Adrenal gland (tissue), 12 donors: ENCODE measurements around the gene CNKSR3. TPM values are rescaled to one million over a fixed set of nuclear protein-coding genes. Genes with fewer than 3 reads are reported as not detected.

ENCODE experiments used
- DNase-seq, 7 donors: peaks; one replicate each; pipeline ENCODE4 v3.0.0-alpha.2; 2019 to 2020
- H3K27ac ChIP-seq, 5 donors: fragments of 200-600 bp; sonication (generic) in 4 of 5; 1 replicate in 3 of 5; 2 replicates in 2 of 5; pipeline versions ENCODE4 v1.5.1 to v1.8.0; 2016 to 2020; ENCODE audit warnings: mild to moderate bottlenecking in 1 of 5
- H3K27me3 ChIP-seq: fragments of 200-600 bp; 2 replicates; pipeline ENCODE4 v1.8.0; 2021
- H3K36me3 ChIP-seq, 2 donors: fragments of 200-600 bp; replicated peaks in 1 of 2; 1 replicate in 1 of 2; 2 replicates in 1 of 2; pipeline versions ENCODE4 v1.5.1 to v1.8.0; 2018 to 2022
- H3K4me1 ChIP-seq, 2 donors: fragments of 200-600 bp; replicated peaks in 1 of 2; 1 replicate in 1 of 2; 2 replicates in 1 of 2; pipeline versions ENCODE4 v1.5.1 to v1.8.0; 2018 to 2021
- H3K4me3 ChIP-seq, 4 donors: fragments of 200-600 bp; sonication (generic) in 3 of 4; one replicate each; pipeline ENCODE4 v1.5.1; 2016 to 2018
- H3K9me3 ChIP-seq, 3 donors: fragments of 200-600 bp; sonication (generic) in 1 of 3; replicated peaks in 1 of 3; 1 replicate in 2 of 3; 2 replicates in 1 of 3; pipeline versions ENCODE4 v1.5.1 to v1.8.0; 2016 to 2021
- POLR2A ChIP-seq, 2 donors: fragments of 450-650 bp; IDR thresholded peaks; one replicate each; pipeline ENCODE4 v1.6.1; 2017; ENCODE audit warnings: antibody characterized with exemption in 2 of 2, mild to moderate bottlenecking in 2 of 2, moderate library complexity in 1 of 2
- WGBS, 4 donors: extraction: QIAGEN DNeasy Blood & Tissue Kit in 2 of 4; methylation state at CpG; one replicate each; pipeline versions ENCODE4 v1.1.5 to v1.1.7; 2013 to 2017; 5-methylcytosine and 5-hydroxymethylcytosine counted together
- intact Hi-C, 2 donors: fragments of 100-400 bp; cut with DNase I; formaldehyde crosslinking; loops; one replicate each; pipeline versions ENCODE4 v1.14.1 to v1.15.0; 2022 to 2023
- polyA plus RNA-seq, 3 donors: library from polyadenylated mRNA; stranded (reverse); fragments of 200-250 nt in 2 of 3; fragments of 350-450 nt in 1 of 3; fragmentation: Illumina TruSeq in 1 of 3; extraction: RNeasy Lipid Tissue Mini Kit (QIAGEN cat#74804) in 1 of 3; gene quantifications; one replicate each; pipeline ENCODE4 v1.2.3, GENCODE V29; 2013 to 2014
- total RNA-seq, 9 donors: library from RNA; depleted of rRNA in 4 of 9; stranded (reverse); fragments of >200 nt in 4 of 9; fragments of 120-200 nt in 1 of 9; fragmentation: NEBNext Ultra II Directional in 1 of 9; extraction: Animal tissue kit (Norgen Biotek cat#: 25700) in 1 of 9; gene quantifications; one replicate each; pipeline versions ENCODE4 v1.1.0 to v1.2.4, GENCODE V29; 2013 to 2023
- TF ChIP-seq, protein P1 (sequence below), 6 experiments: fragments of 450-650 bp in 4 of 6; fragments of 200-600 bp in 2 of 6; sonication (generic) in 1 of 6; IDR thresholded peaks; 1 replicate in 5 of 6; 2 replicates in 1 of 6; pipeline versions ENCODE4 v1.5.1 to v1.8.0; 2016 to 2021; ENCODE audit warnings: antibody characterized with exemption in 6 of 6, mild to moderate bottlenecking in 2 of 6, moderate library complexity in 1 of 6
- donor health status: healthy with polysubstance abuse.
- donor health status: Bipolar disorder and iron deficiency.
- donor health status: DM: yes; HTN: yes; CAD: no.
- donor health status: DM: no; HTN: no; CAD: no.
- donor health status: DM: no; HTN: no; CAD: no.
- donor health status: DM: yes; HTN: yes; CAD: no.

The CNKSR3 gene
- total and polyA plus RNA-seq, 12 donors, result 1.1 to 10.7 (median 2.5) TPM

DNA sequence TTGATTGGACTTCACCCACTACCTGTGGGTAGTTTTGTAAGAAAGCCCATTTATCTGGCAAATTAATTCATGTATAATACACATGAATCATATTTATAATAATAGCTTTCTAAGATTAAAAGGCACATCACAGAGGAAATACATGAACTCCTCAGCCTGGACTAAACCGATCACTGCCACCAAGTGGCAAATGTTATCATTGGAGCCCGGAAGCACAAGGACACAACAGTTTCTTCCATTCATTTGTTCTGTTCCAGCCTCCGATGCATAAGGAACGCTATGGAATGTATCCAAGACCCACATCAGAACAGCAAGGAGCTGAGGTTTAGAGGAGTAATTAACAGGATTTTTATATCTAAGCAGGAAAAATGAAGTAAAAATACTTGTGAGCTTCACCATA lies 139.9 kb downstream of the CNKSR3 start:
- peak; percentile 25 to 63 (median 36) for DNase-seq
- no peak overlapping the region for H3K27ac ChIP-seq
- no peak overlapping the region for H3K4me3 ChIP-seq
- no peaks in the 10 kb centered on the region for H3K9me3 ChIP-seq
- 2 to 11% (median 5%) methylated on average over 4 of the region's 4 CpGs for WGBS, 4 donors
- TF ChIP-seq, protein P1, sequence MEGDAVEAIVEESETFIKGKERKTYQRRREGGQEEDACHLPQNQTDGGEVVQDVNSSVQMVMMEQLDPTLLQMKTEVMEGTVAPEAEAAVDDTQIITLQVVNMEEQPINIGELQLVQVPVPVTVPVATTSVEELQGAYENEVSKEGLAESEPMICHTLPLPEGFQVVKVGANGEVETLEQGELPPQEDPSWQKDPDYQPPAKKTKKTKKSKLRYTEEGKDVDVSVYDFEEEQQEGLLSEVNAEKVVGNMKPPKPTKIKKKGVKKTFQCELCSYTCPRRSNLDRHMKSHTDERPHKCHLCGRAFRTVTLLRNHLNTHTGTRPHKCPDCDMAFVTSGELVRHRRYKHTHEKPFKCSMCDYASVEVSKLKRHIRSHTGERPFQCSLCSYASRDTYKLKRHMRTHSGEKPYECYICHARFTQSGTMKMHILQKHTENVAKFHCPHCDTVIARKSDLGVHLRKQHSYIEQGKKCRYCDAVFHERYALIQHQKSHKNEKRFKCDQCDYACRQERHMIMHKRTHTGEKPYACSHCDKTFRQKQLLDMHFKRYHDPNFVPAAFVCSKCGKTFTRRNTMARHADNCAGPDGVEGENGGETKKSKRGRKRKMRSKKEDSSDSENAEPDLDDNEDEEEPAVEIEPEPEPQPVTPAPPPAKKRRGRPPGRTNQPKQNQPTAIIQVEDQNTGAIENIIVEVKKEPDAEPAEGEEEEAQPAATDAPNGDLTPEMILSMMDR (IDR thresholded peaks at IDR 0.05), result peak; percentile 19 to 52 (median 45)
- TF ChIP-seq POLR2A (IDR thresholded peaks at IDR 0.05), result no peak
- no peaks in the 10 kb centered on the region for H3K36me3 ChIP-seq
- peaks cover 0 to 9% of the 10 kb centered on the region in 2 donors for H3K4me1 ChIP-seq
- intact Hi-C loops, result loop anchor here in 1 of 2 donors (5.0 kb wide), 1 partner anchor 218 kb away; no protein-coding TSS in a partner anchor
- no peaks in the 10 kb centered on the region for H3K27me3 ChIP-seq

DNA sequence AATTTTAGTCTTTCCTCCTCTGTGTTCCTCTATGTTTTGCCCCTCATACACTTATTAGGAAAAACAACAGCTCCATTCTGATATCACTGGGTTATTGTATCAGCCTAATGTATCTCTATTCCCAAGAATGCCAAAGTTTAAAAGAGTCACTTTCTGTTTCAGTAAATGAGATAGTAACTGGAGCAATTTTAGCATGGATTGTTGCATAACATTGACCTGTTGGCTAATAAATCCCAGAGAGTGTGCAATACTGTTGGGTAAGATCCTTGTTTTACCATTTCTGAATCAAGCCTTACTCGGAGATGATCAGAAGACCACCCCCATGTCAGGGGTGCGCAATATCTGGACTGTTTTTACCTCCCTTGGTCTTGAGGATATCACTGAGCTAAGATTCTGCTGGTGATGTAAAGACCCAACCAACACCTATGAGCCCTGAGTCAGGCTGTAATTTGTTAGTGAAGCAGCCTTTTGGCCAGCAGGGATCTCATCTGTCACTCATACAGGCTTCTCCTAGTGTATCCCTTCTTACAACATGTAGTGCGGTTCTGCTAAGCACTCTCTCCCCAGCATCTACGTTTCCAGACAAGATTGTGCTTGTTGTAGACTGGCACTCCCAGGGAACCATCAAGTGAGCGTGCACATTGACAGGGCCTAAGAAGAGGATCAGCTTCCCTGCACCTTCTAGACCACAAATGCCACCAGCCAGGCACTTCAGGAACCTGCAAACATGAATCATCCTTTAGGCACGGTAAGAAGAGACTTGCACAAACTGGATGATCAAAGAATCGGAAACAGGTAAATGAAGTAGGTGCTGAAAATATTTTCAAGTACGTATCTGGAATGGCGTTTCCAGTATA lies 142.4 kb downstream of the CNKSR3 start:
- Histone ChIP-seq H3K9me3 (no peaks in the 10 kb centered on the region), H3K27me3 (no peaks in the 10 kb centered on the region), H3K36me3 (no peaks in the 10 kb centered on the region), H3K4me1 (peaks cover 0 to 9% of the 10 kb centered on the region in 2 donors), H3K4me3 (no peak overlapping the region), H3K27ac (no peak overlapping the region)
- TF ChIP-seq POLR2A (IDR thresholded peaks at IDR 0.05), result no peak
- TF ChIP-seq, protein P1 (IDR thresholded peaks at IDR 0.05), result no peak
- 79 to 87% (median 82%) methylated on average over 9 of the region's 9 CpGs for WGBS, 4 donors
- no peak for DNase-seq
- intact Hi-C loops, result no loop called here

DNA sequence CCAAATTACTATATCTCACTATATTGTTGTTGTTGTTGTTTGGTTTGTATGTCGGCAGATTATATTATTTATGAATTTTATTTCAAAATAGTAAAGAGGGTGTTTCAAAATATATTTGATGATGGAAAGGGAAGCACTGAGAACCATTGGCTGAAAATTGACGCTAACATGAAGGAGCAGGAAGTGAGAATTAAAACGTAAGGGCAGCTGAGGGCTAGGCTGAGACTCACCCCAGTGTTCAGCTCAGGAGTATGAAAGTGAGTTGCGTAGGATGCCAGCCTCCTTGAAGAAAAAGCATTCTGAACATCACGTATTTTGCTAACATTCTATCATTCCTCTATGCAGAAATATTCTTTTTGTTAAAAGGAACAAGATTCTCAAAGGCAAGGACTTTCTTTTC lies 143.1 kb downstream of the CNKSR3 start:
- Histone ChIP-seq H3K4me3 (no peak overlapping the region), H3K4me1 (peaks cover 0 to 9% of the 10 kb centered on the region in 2 donors), H3K27ac (no peak overlapping the region), H3K27me3 (no peaks in the 10 kb centered on the region), H3K9me3 (no peaks in the 10 kb centered on the region), H3K36me3 (no peaks in the 10 kb centered on the region)
- DNase-seq, result no peak
- 78 to 81% (median 79%) methylated on average over 5 of the region's 5 CpGs for WGBS, 4 donors
- TF ChIP-seq, protein P1 (IDR thresholded peaks at IDR 0.05), result no peak
- TF ChIP-seq POLR2A (IDR thresholded peaks at IDR 0.05), result no peak
- intact Hi-C loops, result no loop called here

DNA sequence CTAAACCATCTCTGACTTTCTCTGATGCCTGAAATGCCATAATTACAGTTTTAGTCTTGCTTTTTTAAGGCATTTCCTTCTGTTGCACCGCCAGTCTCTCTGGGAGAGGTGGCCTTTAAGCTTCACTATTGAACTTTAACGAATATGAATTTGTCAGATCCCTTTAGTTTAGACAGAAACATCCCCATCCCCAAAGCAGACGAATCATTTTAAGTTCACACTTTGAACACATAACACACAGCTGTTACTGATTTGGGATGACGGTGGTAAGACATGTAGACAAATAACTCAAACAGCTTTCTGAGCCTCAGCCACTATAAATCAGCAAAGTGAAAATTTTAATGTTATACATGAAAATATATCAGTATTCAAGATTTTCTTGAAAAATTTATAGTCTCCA lies 146.7 kb downstream of the CNKSR3 start:
- TF ChIP-seq POLR2A (IDR thresholded peaks at IDR 0.05), result no peak
- TF ChIP-seq, protein P1 (IDR thresholded peaks at IDR 0.05), result no peak
- Histone ChIP-seq H3K27ac (no peak overlapping the region), H3K36me3 (no peaks in the 10 kb centered on the region), H3K4me1 (no peaks in the 10 kb centered on the region), H3K27me3 (no peaks in the 10 kb centered on the region), H3K4me3 (no peak overlapping the region), H3K9me3 (no peaks in the 10 kb centered on the region)
- DNase-seq, result no peak
- intact Hi-C loops, result no loop called here
- WGBS, 4 donors, result 48 to 75% (median 63%) methylated on average over 4 of the region's 4 CpGs
